Mesothelial cell of epicardium (in vitro differentiated cells): ENCODE measurements around the gene TMEM131L. TPM values are rescaled to one million over a fixed set of nuclear protein-coding genes. Genes with fewer than 3 reads are reported as not detected.

Experiments used
- DNase-seq, 2 experiments: peaks; one replicate each; pipeline ENCODE4 v3.0.0; 2021; ENCODE audit warnings: low spot score in 2 of 2; ENCODE audit not compliant: unreplicated experiment in 2 of 2
- H3K27ac Mint-ChIP-seq: 2 replicates; pipeline ENCODE4 v1.8.0; 2021; ENCODE audit warnings: mixed read lengths
- H3K27me3 Mint-ChIP-seq: 2 replicates; pipeline ENCODE4 v1.8.0; 2021; ENCODE audit warnings: low read depth, mixed read lengths
- H3K36me3 Mint-ChIP-seq: 2 replicates; pipeline ENCODE4 v1.8.0; 2021; ENCODE audit warnings: mixed read lengths
- H3K4me1 Mint-ChIP-seq: 2 replicates; pipeline ENCODE4 v1.8.0; 2021; ENCODE audit warnings: mixed read lengths
- H3K4me3 Mint-ChIP-seq: 2 replicates; pipeline ENCODE4 v1.8.0; 2021; ENCODE audit warnings: mild to moderate bottlenecking, moderate library complexity, mixed read lengths
- H3K9me3 Mint-ChIP-seq: 2 replicates; pipeline ENCODE4 v1.8.0; 2021; ENCODE audit warnings: mixed read lengths
- CTCF ChIP-seq: fragments of 200-600 bp; sonication (generic); IDR thresholded peaks from one replicate; pipeline ENCODE4 v1.5.0; 2021; ENCODE audit warnings: antibody characterized with exemption; ENCODE audit not compliant: unreplicated experiment
- total RNA-seq: library from RNA; stranded (reverse); gene quantifications from 3 replicates; pipeline ENCODE4 v1.2.1, GENCODE V29; 2021

The TMEM131L gene
- total RNA-seq, 1 donor from 2014 or later: 13.9 TPM

- H3K27me3 Mint-ChIP-seq: no peaks in the 10 kb centered on the region
- H3K36me3 Mint-ChIP-seq: peaks cover 7% of the 10 kb centered on the region
- H3K4me3 Mint-ChIP-seq: no peak overlapping the region
These were observed 10.8 kb downstream of the TMEM131L start for GRCh38 chr4:153476829-153477574.

DNA sequence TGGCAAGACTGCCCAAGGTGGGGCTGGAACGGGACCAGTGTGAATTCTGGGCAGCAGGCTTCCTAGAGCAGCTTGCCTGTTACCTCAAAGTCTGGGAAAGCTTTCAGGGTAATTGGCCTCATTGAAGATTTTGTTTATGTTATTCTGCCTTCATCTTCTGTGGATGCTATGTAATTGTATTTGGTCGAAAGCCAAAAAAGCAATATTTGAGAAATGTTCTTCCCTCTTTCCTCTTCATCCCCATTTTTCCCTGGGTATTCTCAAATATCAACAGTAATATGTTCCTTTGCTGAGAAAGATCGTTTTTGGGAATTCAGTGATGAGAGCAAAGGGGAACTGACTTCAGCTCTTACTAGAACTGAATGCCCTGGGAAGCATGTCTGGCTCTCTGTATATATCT, 12.9 kb downstream of the TMEM131L start:
- H3K4me3 Mint-ChIP-seq: no peak overlapping the region

More at GRCh38 chr4:153476829-153477574, 10.8 kb downstream of the TMEM131L start:
- Mint-ChIP-seq H3K9me3 (no peaks in the 10 kb centered on the region), H3K4me1 (no peaks in the 10 kb centered on the region), H3K27ac (no peak overlapping the region)
- DNase-seq: no peak
- no peak for TF ChIP-seq CTCF

GRCh38 chr4:153480704-153481103, 14.5 kb downstream of the TMEM131L start:
- no peak for DNase-seq
- Mint-ChIP-seq H3K27me3 (no peaks in the 10 kb centered on the region), H3K4me3 (no peak overlapping the region), H3K36me3 (peaks cover 5% of the 10 kb centered on the region), H3K9me3 (no peaks in the 10 kb centered on the region), H3K4me1 (peaks cover under 1% of the 10 kb centered on the region), H3K27ac (no peak overlapping the region)
- TF ChIP-seq CTCF: no peak

More for the DNA sequence above, 12.9 kb downstream of the TMEM131L start:
- no peak overlapping the region for H3K27ac Mint-ChIP-seq
- DNase-seq: no peak
- no peaks in the 10 kb centered on the region for H3K9me3 Mint-ChIP-seq
- H3K27me3 Mint-ChIP-seq: no peaks in the 10 kb centered on the region
- TF ChIP-seq CTCF: no peak
- H3K36me3 Mint-ChIP-seq: peaks cover 7% of the 10 kb centered on the region
- no peaks in the 10 kb centered on the region for H3K4me1 Mint-ChIP-seq

GRCh38 chr4:153481478-153481877, 15.3 kb downstream of the TMEM131L start:
- H3K4me3 Mint-ChIP-seq: no peak overlapping the region
- DNase-seq: no peak
- H3K27me3 Mint-ChIP-seq: no peaks in the 10 kb centered on the region
- H3K36me3 Mint-ChIP-seq: peaks cover 5% of the 10 kb centered on the region
- no peak for TF ChIP-seq CTCF
- no peak overlapping the region for H3K27ac Mint-ChIP-seq
- H3K9me3 Mint-ChIP-seq: no peaks in the 10 kb centered on the region
- peaks cover 8% of the 10 kb centered on the region for H3K4me1 Mint-ChIP-seq

GRCh38 chr4:153483432-153484418, 17.6 kb downstream of the TMEM131L start:
- Mint-ChIP-seq H3K4me1 (peaks cover 23% of the 10 kb centered on the region), H3K9me3 (no peaks in the 10 kb centered on the region), H3K27ac (no peak overlapping the region), H3K36me3 (peaks cover 5% of the 10 kb centered on the region), H3K27me3 (no peaks in the 10 kb centered on the region), H3K4me3 (no peak overlapping the region)
- no peak for DNase-seq
- no peak for TF ChIP-seq CTCF
